Astrocyte of the cerebellum (primary cell): Measurements from ENCODE around the gene RAD51B.

Experiments
- DNase-seq: peaks from one replicate; pipeline ENCODE4 v3.0.0-alpha.2; 2011; ENCODE audit warnings: low read depth
- H3K4me3 ChIP-seq: 2 replicates; pipeline ENCODE4 v1.5.1; 2011; ENCODE audit warnings: mild to moderate bottlenecking, low read depth, low read length, moderate library complexity
- in situ Hi-C: cut with HindIII; loops from 2 replicates; pipeline ENCODE4 v1.10.0; 2017; ENCODE audit warnings: low sequenced_read_pairs
- TF ChIP-seq, protein P1 (sequence below): IDR thresholded peaks from 2 replicates; pipeline ENCODE4 v1.5.1; 2012; ENCODE audit warnings: low read length, low read depth, moderate library complexity, mild to moderate bottlenecking; ENCODE audit errors: missing control alignments

Gene RAD51B

DNA sequence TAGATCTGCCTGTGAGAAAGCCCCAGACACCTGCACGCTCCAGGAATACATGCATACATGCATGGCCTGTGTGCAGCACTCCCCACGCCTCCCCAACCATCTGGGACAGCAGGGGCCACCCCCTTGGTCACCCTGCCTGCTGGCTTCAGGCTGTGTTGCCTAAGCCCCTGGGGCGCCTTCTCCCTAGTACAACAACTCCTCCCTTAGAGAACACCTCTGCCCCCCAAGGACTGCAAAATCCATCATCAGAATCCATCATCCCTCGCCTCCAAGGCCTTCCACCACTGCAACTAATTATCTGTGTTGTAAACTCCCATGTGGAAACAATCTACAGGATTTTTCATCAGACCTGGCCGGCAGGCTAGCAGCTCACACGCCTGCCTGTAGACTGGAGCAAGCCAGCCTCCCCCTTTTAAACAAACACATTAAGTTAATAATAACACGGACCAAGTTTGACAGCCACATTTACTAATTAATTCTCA, 936.5 kb downstream of the RAD51B start:
- TF ChIP-seq, protein P1, sequence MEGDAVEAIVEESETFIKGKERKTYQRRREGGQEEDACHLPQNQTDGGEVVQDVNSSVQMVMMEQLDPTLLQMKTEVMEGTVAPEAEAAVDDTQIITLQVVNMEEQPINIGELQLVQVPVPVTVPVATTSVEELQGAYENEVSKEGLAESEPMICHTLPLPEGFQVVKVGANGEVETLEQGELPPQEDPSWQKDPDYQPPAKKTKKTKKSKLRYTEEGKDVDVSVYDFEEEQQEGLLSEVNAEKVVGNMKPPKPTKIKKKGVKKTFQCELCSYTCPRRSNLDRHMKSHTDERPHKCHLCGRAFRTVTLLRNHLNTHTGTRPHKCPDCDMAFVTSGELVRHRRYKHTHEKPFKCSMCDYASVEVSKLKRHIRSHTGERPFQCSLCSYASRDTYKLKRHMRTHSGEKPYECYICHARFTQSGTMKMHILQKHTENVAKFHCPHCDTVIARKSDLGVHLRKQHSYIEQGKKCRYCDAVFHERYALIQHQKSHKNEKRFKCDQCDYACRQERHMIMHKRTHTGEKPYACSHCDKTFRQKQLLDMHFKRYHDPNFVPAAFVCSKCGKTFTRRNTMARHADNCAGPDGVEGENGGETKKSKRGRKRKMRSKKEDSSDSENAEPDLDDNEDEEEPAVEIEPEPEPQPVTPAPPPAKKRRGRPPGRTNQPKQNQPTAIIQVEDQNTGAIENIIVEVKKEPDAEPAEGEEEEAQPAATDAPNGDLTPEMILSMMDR: no peak
- no peak overlapping the region for H3K4me3 ChIP-seq
- in situ Hi-C loops: no loop called here
- DNase-seq: no peak

GRCh38 chr14:68756734-68757133, 937.2 kb downstream of the RAD51B start:
- DNase-seq: no peak

DNA sequence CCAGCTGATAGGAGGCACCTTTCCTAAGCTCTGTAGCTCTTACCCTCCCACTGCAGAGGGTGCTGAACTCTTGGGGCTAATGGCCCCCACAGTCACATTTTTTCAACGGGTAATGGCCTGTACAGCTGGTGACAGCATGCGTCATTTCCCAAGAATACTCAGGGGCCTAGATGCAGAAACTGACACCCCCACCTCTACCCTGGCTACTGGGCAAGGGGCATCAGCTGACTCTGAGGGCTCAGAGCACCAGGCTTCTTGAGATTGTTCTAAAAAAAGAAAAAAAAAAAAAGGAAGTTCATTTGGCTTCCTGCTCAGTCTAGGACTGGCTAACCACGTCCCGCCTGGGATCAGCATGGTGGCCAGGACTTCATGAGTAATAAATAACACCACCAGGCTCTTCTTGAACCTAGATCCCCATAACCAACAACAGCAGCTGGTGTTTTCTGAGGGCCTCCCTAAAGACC, 938.1 kb downstream of the RAD51B start:
- H3K4me3 ChIP-seq: no peak overlapping the region
- DNase-seq: no peak
- TF ChIP-seq, protein P1: no peak
- in situ Hi-C loops: no loop called here

More at GRCh38 chr14:68756734-68757133, 937.2 kb downstream of the RAD51B start:
- in situ Hi-C loops: no loop called here
- no peak overlapping the region for H3K4me3 ChIP-seq
- TF ChIP-seq, protein P1: no peak

GRCh38 chr14:68758301-68758700, 938.7 kb downstream of the RAD51B start:
- DNase-seq: no peak
- TF ChIP-seq, protein P1: no peak
- in situ Hi-C loops: no loop called here
- H3K4me3 ChIP-seq: no peak overlapping the region

- DNase-seq: no peak
- no peak overlapping the region for H3K4me3 ChIP-seq
- TF ChIP-seq, protein P1: no peak
- in situ Hi-C loops: no loop called here
These were observed 939.5 kb downstream of the RAD51B start for GRCh38 chr14:68759017-68759560.

DNA sequence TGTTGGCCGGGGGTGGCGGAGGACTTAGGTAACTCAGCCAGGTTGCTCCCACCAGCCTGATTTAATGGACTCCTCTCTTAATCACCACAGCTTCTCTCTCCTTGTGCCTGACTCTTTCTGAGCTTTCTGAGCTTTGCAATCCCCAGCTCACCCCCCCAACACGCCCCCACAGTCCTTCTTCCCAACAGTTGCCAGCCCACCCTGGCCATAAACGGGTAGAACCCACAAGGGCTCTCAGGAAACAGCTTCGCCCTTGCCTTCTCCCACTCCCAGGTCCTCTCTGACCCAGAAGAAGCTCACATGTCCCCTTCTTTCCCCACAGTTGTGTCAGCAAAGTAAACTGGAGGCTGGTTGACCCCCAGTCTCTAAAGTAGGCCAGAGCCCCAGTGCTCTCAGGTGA, 940.4 kb downstream of the RAD51B start:
- no peak for DNase-seq
- TF ChIP-seq, protein P1: no peak
- H3K4me3 ChIP-seq: no peak overlapping the region
- in situ Hi-C loops: no loop called here
